Measurements from ENCODE around the gene DDX17. TPM values are rescaled to one million over a fixed set of nuclear protein-coding genes. Genes with fewer than 3 reads are reported as not detected.
A peak's percentile ranks its signal among the peaks of the same experiment; 100 is the strongest.

Gene DDX17
- total and polyA plus RNA-seq, 11 donors = 133 to 202 (median 166) TPM

GRCh38 chr22:38487946-38488345 is 18.2 kb downstream of the DDX17 start:
- Histone ChIP-seq H3K4me3 (no peak overlapping the region), H3K4me1 (peaks cover 4 to 40% (median 20%) of the 10 kb centered on the region in 12 donors), H3K9me3 (no peaks in the 10 kb centered on the region), H3K27me3 (no peaks in the 10 kb centered on the region), H3K36me3 (peaks cover 0 to 100% (median 100%) of the 10 kb centered on the region in 9 donors), H3K27ac (no peak overlapping the region)
- no peak for ATAC-seq
- no peak for DNase-seq
- intact Hi-C loops (cut with DNase I) = no loop called here
- TF ChIP-seq POLR2A (IDR thresholded peaks at IDR 0.05) (no peak), CTCF (IDR thresholded peaks at IDR 0.05) (no peak)
- WGBS, 4 donors = 85 to 87% (median 86%) methylated on average over 6 of the region's 6 CpGs

GRCh38 chr22:38485783-38486182 is 20.3 kb downstream of the DDX17 start:
- intact Hi-C loops (cut with DNase I) = no loop called here
- no peaks in the 10 kb centered on the region for H3K27me3 ChIP-seq
- peaks cover 0 to 28% (median 9%) of the 10 kb centered on the region in 12 donors for H3K4me1 ChIP-seq
- H3K9me3 ChIP-seq = no peaks in the 10 kb centered on the region
- TF ChIP-seq POLR2A (IDR thresholded peaks at IDR 0.05) = no peak
- no peak for TF ChIP-seq CTCF (IDR thresholded peaks at IDR 0.05)
- no peak overlapping the region for H3K4me3 ChIP-seq
- peak in 2 of 4 donors; percentile 37 to 67 for ATAC-seq
- H3K36me3 ChIP-seq = peaks cover 0 to 100% (median 100%) of the 10 kb centered on the region in 9 donors
- no peak overlapping the region for H3K27ac ChIP-seq
- WGBS, 4 donors = 56 to 64% (median 59%) methylated on average over 5 of the region's 5 CpGs
- DNase-seq = no peak

- 62 to 69% (median 64%) methylated on average over 1 of the region's 1 CpG for WGBS, 4 donors
- ATAC-seq = no peak
- DNase-seq = no peak
- Histone ChIP-seq H3K36me3 (peaks cover 0 to 100% (median 100%) of the 10 kb centered on the region in 9 donors), H3K4me3 (no peak overlapping the region), H3K4me1 (peaks cover 0 to 21% (median 4%) of the 10 kb centered on the region in 12 donors), H3K27me3 (no peaks in the 10 kb centered on the region), H3K9me3 (no peaks in the 10 kb centered on the region), H3K27ac (no peak overlapping the region)
- intact Hi-C loops (cut with DNase I) = no loop called here
- no peak for TF ChIP-seq CTCF (IDR thresholded peaks at IDR 0.05)
- no peak for TF ChIP-seq POLR2A (IDR thresholded peaks at IDR 0.05)
Observed at GRCh38 chr22:38484244-38484643, 21.9 kb downstream of the DDX17 start.

DNA sequence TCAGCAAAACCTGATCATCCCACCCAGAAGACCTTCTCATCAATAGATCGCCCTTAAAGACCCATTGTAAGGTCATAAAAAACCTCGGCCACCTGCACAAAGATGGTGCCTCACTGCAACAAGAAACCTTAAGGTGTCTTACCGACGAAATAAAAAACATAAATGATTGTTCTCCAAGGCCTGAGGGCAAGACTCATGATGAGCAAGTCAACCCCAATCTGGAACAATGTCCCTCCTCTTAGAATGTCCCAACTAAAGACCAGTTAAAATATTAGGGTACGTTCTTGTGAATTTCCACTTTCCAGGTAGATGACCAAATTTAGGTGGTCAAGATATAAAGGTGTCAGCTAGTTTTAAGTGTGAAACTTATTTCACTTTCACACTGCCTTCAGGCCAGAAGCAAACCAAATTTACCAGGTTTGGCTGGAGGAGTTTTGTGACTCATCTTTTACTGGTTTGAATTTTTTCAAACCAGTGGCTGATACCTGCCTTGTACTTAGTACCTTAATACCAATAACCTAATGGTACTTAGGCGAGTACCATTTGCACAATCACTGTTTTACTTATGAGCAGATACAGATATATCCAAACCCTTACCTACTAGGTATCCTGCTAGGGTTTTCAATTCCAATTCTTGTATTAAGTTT is 23.3 kb downstream of the DDX17 start:
- DNase-seq (no peak), ATAC-seq (no peak)
- Histone ChIP-seq H3K27ac (no peak overlapping the region), H3K36me3 (peaks cover 0 to 95% (median 90%) of the 10 kb centered on the region in 9 donors), H3K9me3 (no peaks in the 10 kb centered on the region), H3K4me3 (no peak overlapping the region), H3K4me1 (peaks cover 0 to 14% (median 0%) of the 10 kb centered on the region in 12 donors), H3K27me3 (no peaks in the 10 kb centered on the region)
- 96 to 98% (median 97%) methylated on average over 6 of the region's 6 CpGs for WGBS, 4 donors
- intact Hi-C loops (cut with DNase I) = no loop called here
- no peak for TF ChIP-seq CTCF (IDR thresholded peaks at IDR 0.05)
- no peak for TF ChIP-seq POLR2A (IDR thresholded peaks at IDR 0.05)

Measured in heart left ventricle (tissue), 16 donors.